ENCODE results near the gene ZBTB7C. TPM values are rescaled to one million over a fixed set of nuclear protein-coding genes. Genes with fewer than 3 reads are reported as not detected.

The ZBTB7C gene
- total RNA-seq, 1 experiment from 2014 or later: 0.32 TPM

- Histone ChIP-seq H3K27ac (ENCODE audit: low read depth, low read length, poor library complexity, severe bottlenecking) (no peak overlapping the region), H3K9me3 (ENCODE audit: low read depth, low read length, poor library complexity, severe bottlenecking) (no peaks in the 10 kb centered on the region), H3K4me3 (ENCODE audit: low read depth, low read length, poor library complexity, severe bottlenecking) (no peak overlapping the region), H3K36me3 (ENCODE audit: insufficient read depth, low read length, poor library complexity, severe bottlenecking) (no peaks in the 10 kb centered on the region), H3K27me3 (replicated peaks; ENCODE audit: insufficient read depth, low read depth, low read length, poor library complexity) (peaks cover 6% of the 10 kb centered on the region), H3K4me1 (ENCODE audit: insufficient read depth, low read length, poor library complexity, severe bottlenecking) (no peaks in the 10 kb centered on the region)
- BruUV-seq (replicated peaks): no TSS peak
- intact Hi-C loops (cut with micrococcal nuclease; ENCODE audit: unreplicated experiment): no loop called here
- TF ChIP-seq EZH2 (IDR thresholded peaks at IDR 0.05; ENCODE audit: borderline replicate concordance, low read depth, low read length, poor library complexity, severe bottlenecking): no peak
- TF ChIP-seq, protein P1, sequence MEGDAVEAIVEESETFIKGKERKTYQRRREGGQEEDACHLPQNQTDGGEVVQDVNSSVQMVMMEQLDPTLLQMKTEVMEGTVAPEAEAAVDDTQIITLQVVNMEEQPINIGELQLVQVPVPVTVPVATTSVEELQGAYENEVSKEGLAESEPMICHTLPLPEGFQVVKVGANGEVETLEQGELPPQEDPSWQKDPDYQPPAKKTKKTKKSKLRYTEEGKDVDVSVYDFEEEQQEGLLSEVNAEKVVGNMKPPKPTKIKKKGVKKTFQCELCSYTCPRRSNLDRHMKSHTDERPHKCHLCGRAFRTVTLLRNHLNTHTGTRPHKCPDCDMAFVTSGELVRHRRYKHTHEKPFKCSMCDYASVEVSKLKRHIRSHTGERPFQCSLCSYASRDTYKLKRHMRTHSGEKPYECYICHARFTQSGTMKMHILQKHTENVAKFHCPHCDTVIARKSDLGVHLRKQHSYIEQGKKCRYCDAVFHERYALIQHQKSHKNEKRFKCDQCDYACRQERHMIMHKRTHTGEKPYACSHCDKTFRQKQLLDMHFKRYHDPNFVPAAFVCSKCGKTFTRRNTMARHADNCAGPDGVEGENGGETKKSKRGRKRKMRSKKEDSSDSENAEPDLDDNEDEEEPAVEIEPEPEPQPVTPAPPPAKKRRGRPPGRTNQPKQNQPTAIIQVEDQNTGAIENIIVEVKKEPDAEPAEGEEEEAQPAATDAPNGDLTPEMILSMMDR (conservative IDR thresholded peaks at IDR 0.05; ENCODE audit: low read depth, low read length): no peak
- no peak for DNase-seq (ENCODE audit: low spot score)
- ChIA-PET CTCF (no interaction called here), POLR2A (ENCODE audit: low non-redundant PET) (no interaction called here)
Observed at GRCh38 chr18:48450685-48451084, 41.5 kb upstream of the ZBTB7C start.

GRCh38 chr18:48446582-48447225 lies 37.5 kb upstream of the ZBTB7C start:
- H3K27ac ChIP-seq (ENCODE audit: low read depth, low read length, poor library complexity, severe bottlenecking): no peak overlapping the region

DNA sequence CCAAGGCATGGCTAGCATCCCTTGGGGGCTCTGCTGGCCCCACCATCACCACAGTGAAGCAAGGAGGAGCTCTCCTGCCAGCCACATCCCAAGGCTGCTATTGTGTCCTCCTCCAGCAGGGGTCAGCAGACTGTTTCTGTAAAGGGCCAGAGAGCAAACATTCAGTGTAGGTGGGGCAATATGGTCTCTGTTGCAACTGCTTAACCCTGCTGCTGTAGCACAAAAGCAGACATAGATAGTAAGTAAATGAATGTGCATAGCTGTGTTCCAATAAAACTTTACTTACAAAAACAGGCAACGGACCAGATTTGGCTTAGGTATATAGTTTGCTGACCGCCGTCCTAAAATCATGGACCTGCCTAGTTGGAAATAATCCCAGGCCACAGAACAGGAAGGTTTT lies 36.4 kb upstream of the ZBTB7C start:
- H3K4me3 ChIP-seq (ENCODE audit: low read depth, low read length, poor library complexity, severe bottlenecking): no peak overlapping the region
- no TSS peak for BruUV-seq (replicated peaks)
- no peaks in the 10 kb centered on the region for H3K9me3 ChIP-seq (ENCODE audit: low read depth, low read length, poor library complexity, severe bottlenecking)
- peaks cover 21% of the 10 kb centered on the region for H3K27me3 ChIP-seq (replicated peaks; ENCODE audit: insufficient read depth, low read depth, low read length, poor library complexity)
- TF ChIP-seq, protein P1 (conservative IDR thresholded peaks at IDR 0.05; ENCODE audit: low read depth, low read length): peak; percentile 88
- no peak for TF ChIP-seq EZH2 (IDR thresholded peaks at IDR 0.05; ENCODE audit: borderline replicate concordance, low read depth, low read length, poor library complexity, severe bottlenecking)
- peak; percentile 86 for DNase-seq (ENCODE audit: low spot score)
- H3K27ac ChIP-seq (ENCODE audit: low read depth, low read length, poor library complexity, severe bottlenecking): no peak overlapping the region
- ChIA-PET POLR2A (ENCODE audit: low non-redundant PET) (interaction anchor here (0.5 kb wide), 1 partner anchor 146 kb away, joined by 3 read pairs; no protein-coding TSS in a partner anchor), CTCF (interaction anchor here (0.5 to 1.0 kb wide), 6 partner anchors 33 to 516 kb away, joined by 3 to 6 read pairs (median 4); no protein-coding TSS in a partner anchor)
- H3K36me3 ChIP-seq (ENCODE audit: insufficient read depth, low read length, poor library complexity, severe bottlenecking): no peaks in the 10 kb centered on the region
- no peaks in the 10 kb centered on the region for H3K4me1 ChIP-seq (ENCODE audit: insufficient read depth, low read length, poor library complexity, severe bottlenecking)
- intact Hi-C loops (cut with micrococcal nuclease; ENCODE audit: unreplicated experiment): no loop called here

More at GRCh38 chr18:48446582-48447225, 37.5 kb upstream of the ZBTB7C start:
- H3K36me3 ChIP-seq (ENCODE audit: insufficient read depth, low read length, poor library complexity, severe bottlenecking): no peaks in the 10 kb centered on the region
- POLR2A ChIA-PET (ENCODE audit: low non-redundant PET): no interaction called here
- H3K4me3 ChIP-seq (ENCODE audit: low read depth, low read length, poor library complexity, severe bottlenecking): no peak overlapping the region
- CTCF ChIA-PET: no interaction called here
- TF ChIP-seq EZH2 (IDR thresholded peaks at IDR 0.05; ENCODE audit: borderline replicate concordance, low read depth, low read length, poor library complexity, severe bottlenecking): no peak
- TF ChIP-seq, protein P1 (conservative IDR thresholded peaks at IDR 0.05; ENCODE audit: low read depth, low read length): peak; percentile 90
- no TSS peak for BruUV-seq (replicated peaks)
- H3K9me3 ChIP-seq (ENCODE audit: low read depth, low read length, poor library complexity, severe bottlenecking): no peaks in the 10 kb centered on the region
- peak; percentile 75 for DNase-seq (ENCODE audit: low spot score)
- intact Hi-C loops (cut with micrococcal nuclease; ENCODE audit: unreplicated experiment): loop anchor here (2.0 kb wide), 2 partner anchors 216 to 416 kb away; no protein-coding TSS in a partner anchor
- H3K27me3 ChIP-seq (replicated peaks; ENCODE audit: insufficient read depth, low read depth, low read length, poor library complexity): peaks cover 12% of the 10 kb centered on the region
- H3K4me1 ChIP-seq (ENCODE audit: insufficient read depth, low read length, poor library complexity, severe bottlenecking): no peaks in the 10 kb centered on the region
